HL-60/S4 (cell line): ENCODE data around the gene SPINT2.

Experiments
- in situ Hi-C: fragments of 300-500 bp; cut with MboI; formaldehyde crosslinking; loops from 2 replicates; pipeline ENCODE4 v1.14.3; 2022; ENCODE audit warnings: low sequenced_read_pairs

The SPINT2 gene

DNA sequence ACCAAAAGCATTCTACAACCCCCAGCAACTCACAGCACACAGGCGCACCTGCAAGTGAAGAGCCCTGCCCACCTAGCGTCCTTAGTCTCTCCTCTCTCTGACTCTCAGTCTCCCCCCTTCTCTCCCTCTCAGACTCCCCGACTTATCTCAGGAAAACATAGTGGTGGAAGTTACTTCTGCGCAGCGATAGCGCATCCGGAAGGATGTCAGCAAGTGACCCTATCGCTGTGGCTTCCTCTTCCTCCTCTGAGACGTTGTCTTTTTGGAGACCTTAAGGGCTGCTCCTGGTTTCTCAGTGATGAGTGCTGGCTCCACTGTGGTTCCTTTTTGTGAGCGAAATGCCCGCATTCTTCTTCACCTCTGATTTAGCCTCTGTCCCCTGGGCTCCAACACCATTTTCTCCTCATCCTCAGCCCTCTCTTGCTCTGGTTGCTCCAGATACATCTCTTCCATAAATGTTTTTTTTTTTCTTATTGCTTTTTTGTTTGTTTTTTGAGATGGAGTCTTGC, 52.8 kb downstream of the SPINT2 start:
- in situ Hi-C loops: no loop called here

DNA sequence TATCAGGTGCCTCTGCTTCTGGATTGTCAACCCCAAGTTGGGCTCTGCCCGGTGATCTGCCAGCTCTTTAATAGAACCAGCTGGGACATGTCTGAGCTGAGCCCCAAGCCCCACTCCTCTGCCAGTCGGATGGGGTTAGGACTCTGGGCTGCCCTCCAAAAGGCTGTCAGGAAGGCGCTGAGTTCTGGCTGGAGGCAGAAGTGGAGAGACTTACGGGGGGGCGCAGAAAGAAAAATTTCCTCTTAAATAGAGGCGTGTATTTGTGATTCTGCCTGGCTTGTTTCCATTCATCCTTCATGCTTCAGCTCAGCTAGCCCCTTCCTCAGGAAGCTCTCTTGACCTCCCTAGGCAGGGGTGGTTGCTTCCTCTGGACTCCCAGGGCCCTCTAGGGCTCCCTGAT, 54.3 kb downstream of the SPINT2 start:
- in situ Hi-C loops: no loop called here

DNA sequence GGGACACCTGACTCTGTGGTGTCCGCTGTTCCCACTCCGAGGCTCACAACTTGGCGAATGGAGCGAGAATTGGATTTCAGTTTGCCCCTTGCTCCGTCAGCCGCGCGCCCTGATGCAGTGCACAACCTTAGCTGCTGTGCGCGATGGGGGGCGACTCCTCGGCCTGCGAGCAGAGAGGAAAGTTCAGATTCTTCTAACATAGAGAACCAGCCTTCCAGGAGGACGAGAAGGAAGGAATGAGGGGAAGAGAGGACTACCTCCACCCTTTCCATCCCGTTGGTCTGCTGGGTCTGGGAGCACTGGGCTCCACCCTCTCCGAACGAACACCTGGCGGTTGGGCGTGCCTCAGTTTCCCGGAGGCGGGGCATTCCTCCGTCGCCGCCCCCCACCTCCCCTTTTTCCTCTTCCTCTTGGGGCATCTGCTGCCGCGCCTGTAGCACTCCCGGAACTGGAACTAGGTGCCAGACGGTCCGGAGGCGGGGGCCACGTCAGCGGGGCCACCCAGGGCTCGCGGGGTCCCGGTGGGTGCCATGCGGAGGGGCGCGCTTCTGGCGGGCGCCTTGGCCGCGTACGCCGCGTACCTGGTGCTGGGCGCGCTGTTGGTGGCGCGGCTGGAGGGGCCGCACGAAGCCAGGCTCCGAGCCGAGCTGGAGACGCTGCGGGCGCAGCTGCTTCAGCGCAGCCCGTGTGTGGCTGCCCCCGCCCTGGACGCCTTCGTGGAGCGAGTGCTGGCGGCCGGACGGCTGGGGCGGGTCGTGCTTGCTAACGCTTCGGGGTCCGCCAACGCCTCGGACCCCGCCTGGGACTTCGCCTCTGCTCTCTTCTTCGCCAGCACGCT, 55.3 kb downstream of the SPINT2 start, which contains the start of gene KCNK6:
Gene KCNK6, plus strand, starts transcription at position 425 of the 838 bp plus-strand sequence. Its CDS starts 106 bp downstream, at position 531.
- in situ Hi-C loops: no loop called here

DNA sequence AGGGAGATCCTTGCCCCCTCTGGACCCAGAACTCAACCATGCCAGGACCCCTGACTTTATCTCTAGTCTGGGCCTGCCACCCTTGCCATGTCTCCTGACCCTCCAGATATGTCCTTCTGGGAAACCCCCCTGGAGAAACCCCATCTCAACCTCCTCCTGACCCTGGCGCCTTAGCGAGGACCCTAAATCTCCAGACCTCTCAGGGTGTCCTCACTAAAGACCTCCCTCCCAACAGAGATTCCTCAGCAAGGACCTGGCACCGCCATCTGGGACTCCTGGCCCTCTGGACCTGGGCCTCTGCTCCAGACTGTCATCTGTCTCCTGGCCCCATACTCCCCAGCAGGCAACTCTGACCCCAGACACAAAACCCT, 56.6 kb downstream of the SPINT2 start:
- in situ Hi-C loops: no loop called here

DNA sequence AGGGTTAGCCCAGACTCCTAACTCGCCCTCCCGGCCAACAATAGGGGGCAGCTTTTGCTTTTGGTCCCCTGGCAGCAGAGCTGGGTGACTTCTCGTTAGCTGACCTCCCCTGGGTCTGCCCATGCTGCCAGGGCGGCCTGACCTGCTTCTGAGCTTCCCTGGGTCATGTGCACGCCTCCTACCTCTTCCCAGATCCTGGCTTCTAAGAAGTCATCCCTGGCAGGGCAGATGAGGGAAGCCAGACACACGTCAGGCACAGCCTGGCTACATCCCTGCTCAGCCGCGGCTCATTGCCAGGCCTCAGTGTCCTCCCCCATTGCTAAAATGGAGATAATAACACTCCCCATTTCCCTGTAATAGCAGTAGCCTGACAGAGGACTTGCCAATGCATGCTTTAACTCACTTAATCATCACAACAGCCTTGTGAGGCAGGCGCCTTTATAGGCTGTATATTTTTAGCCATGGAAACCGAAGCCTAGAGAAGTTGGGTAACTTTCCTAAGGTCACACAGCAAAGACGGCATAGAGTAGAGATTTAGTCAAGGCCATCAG, 57.3 kb downstream of the SPINT2 start:
- in situ Hi-C loops: no loop called here

DNA sequence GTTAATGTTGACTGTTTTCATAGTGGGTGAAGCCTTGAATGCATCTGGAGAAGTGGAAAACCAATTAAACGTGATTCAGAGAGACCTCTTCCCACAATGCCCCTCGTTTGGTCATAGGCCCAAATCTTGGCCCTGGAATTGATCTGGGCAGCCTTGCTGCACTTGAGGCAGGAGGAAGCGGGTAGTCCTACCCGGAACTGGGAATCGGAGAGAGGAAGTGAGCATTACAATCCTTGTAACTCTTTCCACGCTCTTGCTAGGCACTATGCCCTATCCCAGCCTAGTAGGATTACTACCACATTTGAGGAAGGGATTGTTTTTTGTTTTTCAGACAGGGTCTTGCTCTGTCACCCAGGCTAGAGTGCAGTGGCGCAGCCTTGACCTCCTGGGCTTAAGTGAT, 58.9 kb downstream of the SPINT2 start:
- in situ Hi-C loops: no loop called here

DNA sequence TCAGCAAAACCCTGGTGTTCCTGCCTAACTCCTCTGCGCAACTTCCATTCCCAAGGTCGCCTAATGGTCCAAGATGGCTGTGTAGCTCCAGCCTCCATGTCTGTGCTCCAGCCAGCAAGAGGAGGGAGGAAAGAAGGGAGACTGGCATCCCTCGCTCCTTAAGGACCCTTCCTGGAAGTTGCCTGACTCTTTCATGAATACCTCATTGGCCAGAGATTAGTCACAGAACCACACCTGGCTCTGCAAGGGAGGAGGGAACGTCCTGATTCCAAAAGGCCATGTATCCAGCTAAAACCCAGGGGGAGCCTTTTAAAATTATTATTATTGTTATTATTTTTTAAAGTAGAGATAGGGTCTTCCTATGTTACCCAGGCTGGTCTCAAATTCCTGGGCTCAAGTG, 60.1 kb downstream of the SPINT2 start:
- in situ Hi-C loops: no loop called here

DNA sequence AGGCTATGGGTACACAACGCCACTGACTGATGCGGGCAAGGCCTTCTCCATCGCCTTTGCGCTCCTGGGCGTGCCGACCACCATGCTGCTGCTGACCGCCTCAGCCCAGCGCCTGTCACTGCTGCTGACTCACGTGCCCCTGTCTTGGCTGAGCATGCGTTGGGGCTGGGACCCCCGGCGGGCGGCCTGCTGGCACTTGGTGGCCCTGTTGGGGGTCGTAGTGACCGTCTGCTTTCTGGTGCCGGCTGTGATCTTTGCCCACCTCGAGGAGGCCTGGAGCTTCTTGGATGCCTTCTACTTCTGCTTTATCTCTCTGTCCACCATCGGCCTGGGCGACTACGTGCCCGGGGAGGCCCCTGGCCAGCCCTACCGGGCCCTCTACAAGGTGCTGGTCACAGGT, 62.2 kb downstream of the SPINT2 start:
- in situ Hi-C loops: no loop called here

DNA sequence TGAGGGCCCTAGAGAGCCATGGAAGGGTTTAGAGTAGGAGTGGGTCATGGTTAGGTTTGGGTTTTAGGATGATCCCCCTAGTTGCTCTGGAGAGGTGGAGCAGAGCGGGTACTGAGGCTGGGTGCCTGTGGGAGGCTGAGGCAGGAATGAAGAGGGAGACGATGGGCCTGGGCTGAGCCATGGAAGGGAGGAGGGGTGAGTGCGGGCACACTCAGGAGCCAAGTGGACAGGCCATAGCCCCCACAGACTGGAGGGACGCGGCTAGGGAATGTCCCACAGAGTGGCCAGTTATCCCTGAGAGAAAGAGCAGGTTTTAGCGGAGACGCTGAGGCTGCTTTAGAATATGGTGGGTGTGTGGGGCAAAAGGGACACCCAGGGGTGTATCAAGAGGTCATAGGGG, 65.3 kb downstream of the SPINT2 start:
- in situ Hi-C loops: loop anchor here (5.0 to 10.0 kb wide), 2 partner anchors 92 to 425 kb away; partner anchors contain the start of genes SIPA1L3 and WDR87

DNA sequence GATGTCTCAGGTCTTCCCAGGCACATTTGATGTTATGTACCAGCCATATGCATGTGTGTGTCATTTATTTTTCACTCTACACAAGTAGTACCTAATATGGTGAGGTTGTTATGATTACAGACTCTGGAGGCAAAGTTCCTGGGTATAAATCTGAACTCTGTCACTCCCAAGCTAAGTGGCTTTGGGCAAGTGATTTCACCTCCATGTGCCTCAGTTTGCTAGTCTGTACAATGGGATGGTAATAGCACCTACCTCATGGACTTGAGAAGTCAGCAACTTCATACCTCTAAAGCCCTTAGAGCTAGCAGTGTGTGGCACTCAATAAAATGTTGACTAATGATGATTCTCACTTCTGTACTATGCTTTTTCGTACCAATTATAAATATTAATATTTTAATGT, 67.4 kb downstream of the SPINT2 start:
- in situ Hi-C loops: loop anchor here (5.0 to 10.0 kb wide), 2 partner anchors 94 to 427 kb away; partner anchors contain the start of genes SIPA1L3 and WDR87

DNA sequence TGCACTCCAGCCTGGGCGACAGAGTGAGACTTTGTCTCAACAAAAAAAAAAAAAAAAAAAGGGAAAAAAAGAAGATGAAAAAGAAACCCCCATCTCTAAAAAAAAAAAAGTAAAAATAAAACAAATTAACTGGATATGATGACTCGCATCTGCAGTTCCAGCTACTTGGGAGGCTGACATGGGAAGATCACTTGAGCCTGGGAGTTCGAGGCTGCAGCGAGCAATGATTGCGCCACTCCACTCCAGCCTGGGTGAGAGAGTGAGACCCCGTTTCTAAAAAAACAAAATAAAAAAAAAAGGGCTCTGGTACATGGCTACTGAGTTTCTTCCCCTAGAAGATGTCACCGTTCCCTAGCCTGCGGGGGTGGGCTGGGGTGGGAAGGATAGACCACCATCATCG, 68.9 kb downstream of the SPINT2 start:
- in situ Hi-C loops: loop anchor here (5.0 to 10.0 kb wide), 2 partner anchors 96 to 428 kb away; partner anchors contain the start of genes SIPA1L3 and WDR87

DNA sequence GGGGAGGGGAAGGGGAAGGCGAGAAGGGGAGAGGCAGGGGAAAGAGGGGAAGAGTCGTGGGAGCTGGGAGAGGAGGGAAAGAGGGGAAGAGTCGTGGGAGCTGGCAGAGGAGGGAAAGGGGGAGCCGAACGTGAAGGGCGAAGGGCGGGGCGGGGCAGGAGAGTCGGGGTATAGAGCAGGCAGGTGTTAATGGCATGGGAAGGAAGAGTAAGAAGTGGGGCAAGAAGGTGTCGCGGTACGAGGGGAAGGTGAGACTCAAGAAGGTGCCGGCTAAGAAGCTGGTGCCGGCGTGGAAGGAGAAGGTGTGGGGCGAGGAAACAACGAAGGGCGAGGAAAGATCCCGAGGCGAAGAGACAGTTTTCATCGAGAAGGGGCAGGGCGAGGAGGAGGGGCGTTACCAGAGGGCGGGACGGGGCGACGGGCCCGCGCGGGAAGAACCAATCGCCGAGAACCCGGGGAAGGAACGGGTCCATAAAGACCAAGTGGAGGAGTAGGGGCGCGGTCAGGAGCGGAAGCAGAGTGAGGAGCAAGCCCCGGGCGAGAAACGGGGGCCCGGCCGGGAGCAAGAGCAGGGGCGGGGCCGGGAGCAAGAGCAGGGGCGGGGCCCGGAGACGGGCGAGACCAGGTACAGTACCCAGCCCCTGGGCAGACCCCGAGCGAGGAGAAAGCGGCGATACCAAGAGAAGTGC, 71.7 kb downstream of the SPINT2 start:
- in situ Hi-C loops: loop anchor here (10.0 kb wide), 1 partner anchor 431 kb away; the partner anchor contains the start of genes SIPA1L3 and WDR87

DNA sequence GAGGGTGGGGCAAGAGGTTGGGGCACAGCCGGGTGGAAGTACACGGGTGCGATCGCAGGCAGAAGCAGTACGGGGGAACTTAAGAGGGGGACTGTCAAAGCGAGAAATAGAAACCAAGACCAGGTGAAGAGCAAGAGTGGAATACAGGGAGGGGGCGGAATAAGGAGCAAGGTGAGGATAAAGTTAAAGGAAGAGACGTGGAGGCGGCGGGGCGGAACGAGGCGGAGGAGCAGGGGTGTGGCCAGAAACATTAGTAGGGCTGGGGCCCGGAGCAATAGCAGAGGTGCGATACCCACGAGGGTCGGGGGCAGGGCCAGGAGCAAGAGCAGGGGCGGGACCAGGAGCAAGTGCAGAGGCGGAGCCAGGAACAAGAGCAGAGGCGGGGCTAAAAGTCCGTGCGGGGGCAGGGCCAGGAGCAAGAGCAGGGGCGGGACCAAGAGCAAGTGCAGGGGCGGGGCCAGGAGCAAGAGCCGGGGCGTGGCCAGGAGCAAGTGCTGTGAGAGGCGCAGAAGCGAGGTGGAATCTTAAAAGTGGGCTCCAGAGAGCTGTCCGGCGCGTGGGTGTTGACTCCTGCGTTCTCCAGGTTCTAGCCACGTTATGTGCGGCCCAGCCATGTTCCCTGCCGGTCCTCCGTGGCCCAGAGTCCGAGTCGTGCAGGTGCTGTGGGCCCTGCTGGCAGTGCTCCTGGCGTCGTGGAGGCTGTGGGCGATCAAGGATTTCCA, 72.4 kb downstream of the SPINT2 start:
- in situ Hi-C loops: loop anchor here (10.0 kb wide), 1 partner anchor 432 kb away; the partner anchor contains the start of genes SIPA1L3 and WDR87

DNA sequence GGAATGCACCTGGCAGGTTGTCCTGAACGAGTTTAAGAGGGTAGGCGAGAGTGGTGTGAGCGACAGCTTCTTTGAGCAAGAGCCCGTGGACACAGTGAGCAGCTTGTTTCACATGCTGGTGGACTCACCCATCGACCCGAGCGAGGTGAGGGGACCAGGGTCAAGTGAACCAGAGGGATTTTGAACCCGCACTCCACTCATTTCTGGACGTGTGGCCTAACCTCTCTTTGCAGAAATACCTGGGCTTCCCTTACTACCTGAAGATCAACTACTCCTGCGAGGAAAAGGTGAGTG, 72.9 kb downstream of the SPINT2 start:
- in situ Hi-C loops: loop anchor here (10.0 kb wide), 1 partner anchor 433 kb away; the partner anchor contains the start of genes SIPA1L3 and WDR87

DNA sequence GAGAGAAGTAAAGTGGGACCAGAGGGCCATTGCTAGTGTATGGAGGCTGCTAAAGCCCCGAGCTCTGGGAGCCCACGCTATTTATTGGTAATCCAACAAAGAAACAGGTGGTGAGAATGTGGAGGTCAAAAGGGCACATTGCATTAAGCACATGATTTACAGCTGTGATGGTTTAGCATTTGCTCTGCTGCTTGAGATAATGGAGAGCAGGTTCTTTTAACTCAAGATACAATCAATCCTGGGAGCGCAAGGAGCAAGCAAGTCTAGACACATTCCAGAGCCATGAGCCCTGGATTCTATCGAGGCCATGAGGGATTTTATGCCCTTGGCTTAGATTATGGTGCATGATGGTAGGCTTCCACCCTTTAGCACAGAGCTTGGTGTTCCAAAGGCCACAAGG, 74.6 kb downstream of the SPINT2 start:
- in situ Hi-C loops: loop anchor here (10.0 kb wide), 1 partner anchor 434 kb away; the partner anchor contains the start of genes SIPA1L3 and WDR87

DNA sequence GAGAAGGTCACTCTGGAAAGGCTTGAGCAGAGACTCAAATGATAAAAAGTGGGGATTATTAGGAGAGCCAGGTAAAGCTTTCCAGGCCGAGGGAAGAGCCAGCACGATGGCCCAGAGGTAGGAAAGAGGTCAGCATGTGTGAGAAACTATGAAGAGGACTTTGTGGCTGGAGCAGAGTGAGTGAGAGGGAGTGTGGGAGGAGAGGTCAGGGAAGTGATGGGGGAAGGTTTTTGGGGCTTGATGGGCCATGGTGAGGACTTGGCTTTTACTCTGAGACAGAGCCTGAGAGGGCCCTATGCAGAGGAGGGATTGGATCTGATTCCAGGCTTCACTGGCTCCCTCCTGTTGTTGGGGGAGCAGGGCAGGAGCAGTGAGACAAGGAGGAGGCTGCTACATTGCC, 76.6 kb downstream of the SPINT2 start:
- in situ Hi-C loops: no loop called here
